ENCODE data around the gene DMXL1.

DMXL1 gene

DNA sequence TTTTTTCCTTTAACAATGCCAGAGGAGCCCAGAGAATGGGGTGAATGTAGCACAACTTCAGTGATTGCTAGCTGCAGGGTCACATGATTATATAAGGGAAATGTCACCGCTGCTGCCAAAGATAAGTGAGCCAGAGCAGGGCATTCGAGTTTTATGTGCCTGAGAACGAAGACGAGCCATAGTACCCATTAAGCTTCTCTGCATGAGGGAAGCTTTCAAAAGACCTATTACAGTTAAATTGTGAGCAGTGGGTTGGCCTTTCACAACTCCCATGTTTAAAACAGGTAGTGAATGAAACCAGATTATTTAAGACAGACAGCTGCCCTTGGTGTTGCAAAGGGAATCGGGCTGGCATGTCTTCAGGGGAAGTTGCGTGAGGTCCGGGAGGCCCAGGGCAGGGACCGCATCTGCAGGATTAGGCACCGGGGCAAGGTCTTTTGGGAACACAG is 202.5 kb downstream of the DMXL1 start:
- DNase-seq (ENCODE audit: low read depth in 2 of 2), result no peak
- TF ChIP-seq, protein P1, sequence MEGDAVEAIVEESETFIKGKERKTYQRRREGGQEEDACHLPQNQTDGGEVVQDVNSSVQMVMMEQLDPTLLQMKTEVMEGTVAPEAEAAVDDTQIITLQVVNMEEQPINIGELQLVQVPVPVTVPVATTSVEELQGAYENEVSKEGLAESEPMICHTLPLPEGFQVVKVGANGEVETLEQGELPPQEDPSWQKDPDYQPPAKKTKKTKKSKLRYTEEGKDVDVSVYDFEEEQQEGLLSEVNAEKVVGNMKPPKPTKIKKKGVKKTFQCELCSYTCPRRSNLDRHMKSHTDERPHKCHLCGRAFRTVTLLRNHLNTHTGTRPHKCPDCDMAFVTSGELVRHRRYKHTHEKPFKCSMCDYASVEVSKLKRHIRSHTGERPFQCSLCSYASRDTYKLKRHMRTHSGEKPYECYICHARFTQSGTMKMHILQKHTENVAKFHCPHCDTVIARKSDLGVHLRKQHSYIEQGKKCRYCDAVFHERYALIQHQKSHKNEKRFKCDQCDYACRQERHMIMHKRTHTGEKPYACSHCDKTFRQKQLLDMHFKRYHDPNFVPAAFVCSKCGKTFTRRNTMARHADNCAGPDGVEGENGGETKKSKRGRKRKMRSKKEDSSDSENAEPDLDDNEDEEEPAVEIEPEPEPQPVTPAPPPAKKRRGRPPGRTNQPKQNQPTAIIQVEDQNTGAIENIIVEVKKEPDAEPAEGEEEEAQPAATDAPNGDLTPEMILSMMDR (IDR thresholded peaks at IDR 0.05; ENCODE audit: low read depth, low read length), result no peak
- no peak overlapping the region for H3K4me3 ChIP-seq (replicated peaks in 1 of 2; ENCODE audit: low read depth in 2 of 2, low read length in 2 of 2)

DNA sequence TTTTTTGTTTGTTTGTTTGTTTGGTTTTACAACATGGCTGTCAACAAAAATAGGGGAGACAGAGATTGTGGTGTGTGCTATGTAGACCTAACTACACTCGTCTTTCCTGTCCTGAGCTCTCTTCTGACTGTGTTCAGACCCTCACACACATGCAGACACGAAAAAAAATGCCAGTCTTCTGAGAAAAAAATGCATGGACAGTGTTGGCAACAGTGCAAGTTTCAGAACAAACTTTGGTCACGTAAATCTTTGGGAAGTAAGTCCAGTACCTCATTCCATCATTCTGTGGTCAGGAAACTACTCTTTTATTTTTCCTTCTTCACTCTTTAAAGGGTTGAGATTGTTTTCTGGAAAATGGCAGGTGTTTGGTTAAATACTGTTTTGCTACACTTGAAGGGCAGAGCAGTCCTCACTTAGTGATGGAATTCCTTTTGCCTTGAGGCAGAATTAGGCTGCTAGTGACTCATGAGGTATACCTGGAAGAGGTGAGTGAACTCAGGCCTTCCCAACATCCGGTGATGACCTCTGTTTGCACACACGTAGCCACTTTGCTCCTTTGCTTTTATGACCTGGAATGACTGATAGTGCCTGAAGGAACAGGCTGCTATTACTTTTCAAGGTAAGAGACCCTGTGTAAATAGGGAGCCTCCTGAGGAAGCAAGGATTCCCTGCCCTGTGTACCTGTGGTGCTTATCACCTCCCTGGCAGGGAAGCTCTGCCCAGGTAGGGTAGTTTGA is 203.3 kb downstream of the DMXL1 start:
- H3K4me3 ChIP-seq (replicated peaks in 1 of 2; ENCODE audit: low read depth in 2 of 2, low read length in 2 of 2), result no peak overlapping the region
- DNase-seq (ENCODE audit: low read depth in 2 of 2), result no peak
- TF ChIP-seq, protein P1 (IDR thresholded peaks at IDR 0.05; ENCODE audit: low read depth, low read length), result no peak

GRCh38 chr5:119274767-119275130 is 203.9 kb downstream of the DMXL1 start:
- TF ChIP-seq, protein P1 (IDR thresholded peaks at IDR 0.05; ENCODE audit: low read depth, low read length), result no peak
- H3K4me3 ChIP-seq (replicated peaks in 1 of 2; ENCODE audit: low read depth in 2 of 2, low read length in 2 of 2), result no peak overlapping the region
- DNase-seq (ENCODE audit: low read depth in 2 of 2), result peak; percentile 74 to 85

DNA sequence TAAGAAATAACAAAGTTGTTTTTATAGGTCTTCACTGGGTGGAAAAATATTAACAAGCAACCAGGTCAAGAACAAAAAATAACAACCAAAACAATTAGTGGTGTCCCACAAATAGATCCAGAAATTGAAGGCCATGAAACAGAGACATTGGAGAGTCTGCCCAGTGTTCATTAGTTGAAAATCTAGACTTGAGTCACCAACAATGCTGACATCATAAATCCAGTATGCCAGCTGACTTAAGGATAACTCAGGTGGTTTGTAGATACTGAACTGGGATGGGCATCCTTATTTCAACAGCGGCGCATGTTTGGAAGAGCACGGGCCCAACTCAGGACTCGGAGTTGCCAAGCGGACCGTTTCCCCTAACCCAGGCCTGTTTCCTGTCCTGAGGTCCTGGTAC is 204.3 kb downstream of the DMXL1 start:
- no peak overlapping the region for H3K4me3 ChIP-seq (replicated peaks in 1 of 2; ENCODE audit: low read depth in 2 of 2, low read length in 2 of 2)
- TF ChIP-seq, protein P1 (IDR thresholded peaks at IDR 0.05; ENCODE audit: low read depth, low read length), result no peak
- peak in 1 of 2 donors; percentile 66 for DNase-seq (ENCODE audit: low read depth in 2 of 2)

DNA sequence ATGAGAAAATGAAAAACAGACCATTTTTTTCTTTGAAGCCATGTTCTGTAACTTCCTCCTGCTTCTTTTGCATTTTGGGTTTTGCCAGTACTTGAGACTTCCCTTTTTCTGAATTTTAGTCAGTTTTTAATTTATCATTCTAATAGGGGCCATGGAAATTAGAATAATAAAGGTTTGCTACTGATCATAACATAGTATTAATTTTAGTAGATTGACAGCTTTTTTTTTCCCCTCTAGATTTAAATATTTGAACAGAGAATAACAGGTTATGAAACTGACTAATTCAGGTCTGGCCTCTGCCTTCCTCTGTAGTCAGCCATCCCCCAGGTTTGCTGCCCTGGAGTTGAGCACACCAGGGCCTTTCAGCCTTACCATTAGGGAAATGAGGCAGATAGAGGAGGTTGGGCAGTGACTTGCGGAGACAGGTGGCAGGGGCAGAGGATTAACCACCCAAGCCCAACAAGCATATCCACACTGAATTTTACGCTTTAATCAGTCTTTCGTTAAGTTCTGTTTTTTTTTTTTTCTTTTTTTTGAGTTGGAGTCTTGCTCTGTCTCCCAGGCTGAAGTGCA is 204.8 kb downstream of the DMXL1 start:
- H3K4me3 ChIP-seq (replicated peaks in 1 of 2; ENCODE audit: low read depth in 2 of 2, low read length in 2 of 2), result no peak overlapping the region
- no peak for DNase-seq (ENCODE audit: low read depth in 2 of 2)
- TF ChIP-seq, protein P1 (IDR thresholded peaks at IDR 0.05; ENCODE audit: low read depth, low read length), result no peak

DNA sequence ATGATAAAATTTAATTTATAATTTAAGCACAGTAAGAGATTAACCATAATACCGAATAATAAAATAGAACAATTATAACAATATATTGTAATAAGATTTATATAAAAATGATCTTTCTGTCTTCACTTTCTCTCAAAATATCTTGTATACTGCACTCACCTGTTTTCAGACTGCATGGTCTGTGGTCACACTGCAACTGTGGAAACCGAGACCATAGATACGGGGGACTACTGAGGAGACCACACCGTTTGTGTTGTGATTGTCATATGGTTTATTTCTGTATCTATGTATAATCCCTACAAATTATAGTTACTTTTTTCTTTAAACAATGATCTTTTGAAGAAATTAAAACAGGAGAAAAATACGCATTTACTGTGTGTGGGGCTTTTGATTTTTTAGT is 206.1 kb downstream of the DMXL1 start:
- TF ChIP-seq, protein P1 (IDR thresholded peaks at IDR 0.05; ENCODE audit: low read depth, low read length), result no peak
- H3K4me3 ChIP-seq (replicated peaks in 1 of 2; ENCODE audit: low read depth in 2 of 2, low read length in 2 of 2), result no peak overlapping the region
- DNase-seq (ENCODE audit: low read depth in 2 of 2), result no peak
